Mucosa of descending colon (tissue), 3 donors: ENCODE data around the gene ZMIZ1. TPM values are rescaled to one million over a fixed set of nuclear protein-coding genes. Genes with fewer than 3 reads are reported as not detected.

ENCODE experiments used
- ATAC-seq: fragments of 200-7000 bp; cut with Tn5 transposase; one replicate; pipeline ENCODE4 v1.9.1; 2020; ENCODE audit warnings: mild to moderate bottlenecking, moderate library complexity
- DNase-seq, 3 donors: peaks; one replicate each; pipeline ENCODE4 v3.0.0-alpha.2; 2020
- H3K36me3 ChIP-seq: fragments of 200-600 bp; one replicate; pipeline ENCODE4 v1.8.0; 2021; ENCODE audit warnings: low read depth, mild to moderate bottlenecking
- H3K4me1 ChIP-seq: fragments of 200-600 bp; one replicate; pipeline ENCODE4 v1.8.0; 2021; ENCODE audit warnings: low read depth, mild to moderate bottlenecking
- H3K4me3 ChIP-seq: fragments of 200-600 bp; one replicate; pipeline ENCODE4 v1.8.0; 2021; ENCODE audit warnings: mild to moderate bottlenecking
- H3K9me3 ChIP-seq: fragments of 200-600 bp; one replicate; pipeline ENCODE4 v1.8.0; 2021; ENCODE audit warnings: mild to moderate bottlenecking
- intact Hi-C, 2 donors: fragments of 100-400 bp; cut with DNase I in 1 of 2; cut with micrococcal nuclease in 1 of 2; formaldehyde crosslinking; loops; one replicate each; pipeline versions ENCODE4 v1.11.0 to v1.11.1; 2022; cut with DNase I, micrococcal nuclease
- total RNA-seq, 3 donors: library from RNA; stranded (reverse); fragmentation: NEBNext Ultra II Directional in 2 of 3; extraction: Animal tissue kit (Norgen Biotek cat#: 25700) in 2 of 3; gene quantifications; one replicate each; pipeline versions ENCODE4 v1.2.1 to v1.2.4, GENCODE V29; 2021 to 2023
- TF ChIP-seq, protein P1 (sequence below): fragments of 200-600 bp; IDR thresholded peaks from one replicate; pipeline ENCODE4 v1.8.0; 2022; ENCODE audit warnings: antibody characterized with exemption, mild to moderate bottlenecking
- donor health status: DM: no; HTN: no; CAD: no; lungs with moderate emphysema.
- donor health status: DM: no; HTN: no; CAD: no.
- donor health status: DM: no; HTN: yes; CAD: no.

ZMIZ1 gene
- total RNA-seq, 3 donors from 2014 or later, result 61.4 to 103 (median 89.1) TPM

DNA sequence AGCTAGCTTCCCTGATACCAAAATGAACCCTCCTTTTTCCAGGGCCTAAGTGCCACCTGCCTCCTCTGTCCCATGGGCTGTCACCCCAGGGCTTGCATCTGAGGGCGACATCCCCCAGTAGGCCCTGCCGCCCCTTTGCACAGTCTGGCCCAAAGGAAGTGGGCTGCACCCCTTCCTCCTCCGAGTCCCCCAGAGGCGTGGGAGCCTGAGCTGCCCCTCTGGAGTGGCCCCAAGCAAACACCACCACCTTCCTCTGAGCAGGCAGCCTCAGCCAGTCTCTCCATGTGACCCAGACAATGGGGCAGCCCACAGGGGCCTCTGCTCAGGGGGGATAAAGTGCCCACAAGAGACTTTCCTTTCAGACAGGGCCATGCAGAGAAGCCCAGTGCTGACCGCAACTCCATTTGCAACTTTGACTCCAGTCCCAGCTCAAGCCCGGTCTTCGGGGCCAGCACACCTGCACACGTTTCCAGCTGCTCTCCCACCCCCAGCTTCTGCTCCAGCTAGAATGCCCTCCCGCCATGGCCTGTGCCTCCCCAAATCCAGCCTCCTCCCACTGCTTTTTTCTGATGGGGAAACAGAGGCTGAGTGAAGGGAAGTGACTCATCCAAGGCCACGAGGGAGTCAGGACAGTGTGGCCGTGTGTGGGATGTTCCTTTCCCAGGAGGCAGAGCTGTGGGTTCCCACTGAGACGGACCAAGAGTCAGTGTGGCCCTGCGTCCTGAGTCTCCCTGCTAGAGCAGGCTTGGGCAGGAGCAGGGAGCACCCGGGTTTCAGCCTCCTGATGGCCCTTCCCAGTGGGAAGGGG, 111.9 kb downstream of the ZMIZ1 start:
- intact Hi-C loops, result no loop called here
- DNase-seq, result no peak
- peaks cover 42% of the 10 kb centered on the region for H3K4me1 ChIP-seq
- no peaks in the 10 kb centered on the region for H3K9me3 ChIP-seq
- H3K36me3 ChIP-seq, result no peaks in the 10 kb centered on the region
- ATAC-seq, result no peak
- TF ChIP-seq, protein P1, sequence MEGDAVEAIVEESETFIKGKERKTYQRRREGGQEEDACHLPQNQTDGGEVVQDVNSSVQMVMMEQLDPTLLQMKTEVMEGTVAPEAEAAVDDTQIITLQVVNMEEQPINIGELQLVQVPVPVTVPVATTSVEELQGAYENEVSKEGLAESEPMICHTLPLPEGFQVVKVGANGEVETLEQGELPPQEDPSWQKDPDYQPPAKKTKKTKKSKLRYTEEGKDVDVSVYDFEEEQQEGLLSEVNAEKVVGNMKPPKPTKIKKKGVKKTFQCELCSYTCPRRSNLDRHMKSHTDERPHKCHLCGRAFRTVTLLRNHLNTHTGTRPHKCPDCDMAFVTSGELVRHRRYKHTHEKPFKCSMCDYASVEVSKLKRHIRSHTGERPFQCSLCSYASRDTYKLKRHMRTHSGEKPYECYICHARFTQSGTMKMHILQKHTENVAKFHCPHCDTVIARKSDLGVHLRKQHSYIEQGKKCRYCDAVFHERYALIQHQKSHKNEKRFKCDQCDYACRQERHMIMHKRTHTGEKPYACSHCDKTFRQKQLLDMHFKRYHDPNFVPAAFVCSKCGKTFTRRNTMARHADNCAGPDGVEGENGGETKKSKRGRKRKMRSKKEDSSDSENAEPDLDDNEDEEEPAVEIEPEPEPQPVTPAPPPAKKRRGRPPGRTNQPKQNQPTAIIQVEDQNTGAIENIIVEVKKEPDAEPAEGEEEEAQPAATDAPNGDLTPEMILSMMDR, result no peak
- H3K4me3 ChIP-seq, result no peak overlapping the region

DNA sequence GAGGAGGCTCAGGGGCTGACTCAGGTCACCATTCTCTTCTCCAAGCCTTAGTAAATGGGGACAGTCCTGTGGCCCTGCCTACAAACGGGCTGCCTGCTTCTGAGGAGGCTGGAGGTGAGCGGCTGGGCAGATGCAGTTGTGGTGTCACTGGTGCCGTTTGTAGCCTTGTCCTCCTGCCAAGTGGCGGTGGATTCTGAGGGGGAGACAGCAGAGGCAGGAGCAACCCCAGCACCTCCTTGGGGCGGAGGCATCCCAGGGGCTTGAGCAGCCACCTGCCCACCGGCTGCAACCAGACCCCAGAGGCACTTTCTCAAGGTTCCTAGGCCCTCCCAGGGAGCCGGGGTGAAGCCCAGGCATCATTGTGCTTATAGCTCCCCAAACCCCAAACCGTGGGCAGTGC, 112.5 kb downstream of the ZMIZ1 start:
- intact Hi-C loops, result no loop called here
- no peaks in the 10 kb centered on the region for H3K9me3 ChIP-seq
- no peaks in the 10 kb centered on the region for H3K36me3 ChIP-seq
- H3K4me1 ChIP-seq, result peaks cover 47% of the 10 kb centered on the region
- TF ChIP-seq, protein P1, result no peak
- no peak for ATAC-seq
- no peak for DNase-seq
- no peak overlapping the region for H3K4me3 ChIP-seq

DNA sequence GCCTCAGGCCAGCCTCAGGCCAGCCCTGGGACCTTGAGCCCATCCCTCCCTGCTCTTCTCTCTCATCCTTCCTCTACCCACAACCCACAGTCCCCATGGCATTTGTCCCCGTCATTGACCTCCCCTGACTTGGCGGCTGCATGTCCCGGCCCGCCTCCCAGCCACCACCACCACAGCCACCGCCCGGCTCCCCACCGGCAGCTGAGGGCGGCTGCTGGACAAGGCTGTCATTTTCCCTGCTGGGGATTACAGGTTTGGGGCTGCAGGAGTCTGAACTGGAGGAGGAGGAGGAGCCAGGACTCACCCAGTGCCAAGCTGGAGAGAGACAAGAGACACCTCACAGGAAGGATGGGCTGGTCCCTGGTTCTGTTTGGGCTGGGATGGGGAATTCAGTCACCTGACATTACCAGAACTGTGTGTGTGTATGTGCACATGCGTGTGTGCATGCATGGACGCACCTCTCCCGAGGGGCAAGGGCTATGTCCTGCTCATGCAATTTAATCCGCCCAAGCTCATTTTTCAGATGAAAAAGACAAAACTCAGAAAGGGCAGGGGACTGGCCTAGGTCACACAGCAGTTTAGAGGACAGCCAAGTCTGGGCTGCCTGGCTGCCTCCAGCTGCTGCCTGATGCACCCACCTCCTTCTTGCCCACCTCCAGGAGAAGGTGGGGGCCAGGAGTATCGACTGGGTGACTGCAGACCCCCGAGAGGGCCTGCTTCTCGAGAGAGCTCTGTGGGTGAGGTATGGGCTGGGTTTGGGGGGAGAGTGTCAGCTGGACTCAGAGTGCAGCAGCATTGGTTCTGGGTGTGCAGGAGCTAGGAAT, 113.1 kb downstream of the ZMIZ1 start:
- DNase-seq (no peak), ATAC-seq (no peak)
- H3K36me3 ChIP-seq, result no peaks in the 10 kb centered on the region
- H3K4me1 ChIP-seq, result peaks cover 49% of the 10 kb centered on the region
- TF ChIP-seq, protein P1, result no peak
- no peaks in the 10 kb centered on the region for H3K9me3 ChIP-seq
- H3K4me3 ChIP-seq, result no peak overlapping the region
- intact Hi-C loops, result no loop called here

DNA sequence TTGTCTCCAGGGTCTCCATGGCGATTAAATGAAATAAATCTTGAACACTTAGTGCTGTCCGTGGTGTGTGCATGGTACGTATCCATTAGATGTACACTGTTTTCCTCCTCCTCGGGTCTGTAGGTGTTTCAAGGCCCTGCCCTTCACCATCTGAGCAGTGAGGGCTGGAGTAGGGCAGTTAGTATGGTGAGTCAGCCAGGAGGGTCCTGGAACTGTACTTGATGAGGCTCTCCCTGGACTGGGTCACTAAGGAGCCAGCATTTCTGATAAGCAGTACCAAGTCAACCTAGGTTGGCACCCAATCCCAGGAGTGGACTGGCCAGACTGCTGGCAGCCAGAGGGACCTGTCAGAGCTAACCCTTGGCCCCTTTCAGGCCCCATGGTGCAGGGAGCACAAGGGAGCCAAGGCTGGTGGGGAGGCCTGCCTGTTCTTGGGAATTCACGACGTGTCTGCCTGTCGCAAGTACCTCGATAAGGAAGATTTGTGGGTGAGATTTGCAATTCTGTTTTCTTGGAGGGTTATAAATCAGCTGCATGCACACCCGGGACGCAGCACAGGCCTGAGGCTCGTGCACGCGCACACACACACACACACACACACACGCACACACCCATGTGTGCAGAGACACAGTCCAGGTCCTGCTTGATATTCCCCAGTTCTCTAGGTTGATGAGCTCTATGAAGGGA, 114.2 kb downstream of the ZMIZ1 start:
- ATAC-seq, result peak; percentile 5
- Histone ChIP-seq H3K4me3 (no peak overlapping the region), H3K4me1 (peaks cover 59% of the 10 kb centered on the region), H3K9me3 (no peaks in the 10 kb centered on the region), H3K36me3 (no peaks in the 10 kb centered on the region)
- intact Hi-C loops, result no loop called here
- no peak for DNase-seq
- TF ChIP-seq, protein P1, result no peak

DNA sequence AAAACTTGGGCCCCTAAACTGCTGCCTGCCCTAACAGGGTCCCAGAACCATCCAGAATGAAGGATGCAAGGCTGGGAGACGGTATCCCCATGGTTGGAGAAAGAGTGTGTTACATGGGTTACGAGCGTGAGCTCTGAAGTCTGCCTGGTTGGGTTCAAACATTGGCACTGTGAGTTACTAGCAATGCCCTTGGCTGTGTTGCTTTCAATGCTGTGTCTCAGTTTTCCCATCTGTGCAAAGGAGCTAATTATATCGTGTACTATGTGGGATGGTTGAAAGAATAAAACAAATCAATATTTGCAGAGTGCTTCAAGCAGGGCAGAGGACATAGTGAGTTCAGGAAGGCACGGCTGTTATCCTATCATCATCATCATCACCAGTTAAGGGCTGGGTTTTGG, 114.7 kb downstream of the ZMIZ1 start:
- Histone ChIP-seq H3K4me3 (no peak overlapping the region), H3K36me3 (no peaks in the 10 kb centered on the region), H3K4me1 (peaks cover 61% of the 10 kb centered on the region), H3K9me3 (no peaks in the 10 kb centered on the region)
- TF ChIP-seq, protein P1, result no peak
- no peak for DNase-seq
- intact Hi-C loops, result no loop called here
- no peak for ATAC-seq
